Mesenchymal stem cell (in vitro differentiated cells and primary cell): ENCODE data around the gene FCRL1.

Experiments used
- DNase-seq: peaks from one replicate; pipeline ENCODE4 v3.0.0-alpha.2; 2013
- H2AFZ ChIP-seq: one replicate; pipeline ENCODE4 v1.6.1; 2013; ENCODE audit warnings: low read depth, mild to moderate bottlenecking, control low read depth, inconsistent platforms, low read length, moderate library complexity
- H2AK5ac ChIP-seq: 2 replicates; pipeline ENCODE4 v1.6.1; 2013; ENCODE audit warnings: low read length, moderate library complexity, mild to moderate bottlenecking, inconsistent platforms; ENCODE audit not compliant: severe bottlenecking
- H2BK120ac ChIP-seq: one replicate; pipeline ENCODE4 v1.6.1; 2013; ENCODE audit warnings: low read depth, mild to moderate bottlenecking, inconsistent platforms, low read length, moderate library complexity
- H2BK12ac ChIP-seq, 2 experiments: one replicate each; pipeline ENCODE4 v1.6.1; 2013; ENCODE audit warnings: inconsistent platforms in 2 of 2, low read length in 2 of 2, mild to moderate bottlenecking in 2 of 2, moderate library complexity in 2 of 2, control low read depth in 1 of 2
- H2BK15ac ChIP-seq: one replicate; pipeline ENCODE4 v1.6.1; 2013; ENCODE audit warnings: mild to moderate bottlenecking, low read depth, inconsistent platforms; ENCODE audit not compliant: poor library complexity, severe bottlenecking
- H2BK5ac ChIP-seq: 2 replicates; pipeline ENCODE4 v1.6.1; 2013; ENCODE audit warnings: low read depth, mild to moderate bottlenecking, low read length, control low read depth, inconsistent platforms; ENCODE audit not compliant: poor library complexity, severe bottlenecking
- H3K14ac ChIP-seq, 2 experiments: one replicate each; pipeline ENCODE4 v1.6.1; 2013; ENCODE audit warnings: inconsistent platforms in 2 of 2, low read length in 2 of 2, control low read depth in 1 of 2, mild to moderate bottlenecking in 1 of 2, moderate library complexity in 1 of 2
- H3K18ac ChIP-seq, 2 experiments: one replicate each; pipeline ENCODE4 v1.6.1; 2013; ENCODE audit warnings: inconsistent platforms in 2 of 2, low read length in 2 of 2, control low read depth in 1 of 2, low read depth in 1 of 2, mild to moderate bottlenecking in 1 of 2
- H3K23ac ChIP-seq, 2 experiments: one replicate each; pipeline ENCODE4 v1.6.1; 2013; ENCODE audit warnings: inconsistent platforms in 2 of 2, low read length in 2 of 2, mild to moderate bottlenecking in 2 of 2, moderate library complexity in 2 of 2, control low read depth in 1 of 2
- H3K27ac ChIP-seq: 2 replicates; pipeline ENCODE4 v1.5.1; 2013; ENCODE audit warnings: mild to moderate bottlenecking, moderate library complexity, low read length, control low read depth, inconsistent platforms; ENCODE audit not compliant: poor library complexity, severe bottlenecking
- H3K27me3 ChIP-seq, 2 experiments: 2 replicates each; pipeline versions ENCODE4 v1.6.1 to v1.7.0; 2013; ENCODE audit warnings: low read length in 2 of 2, mild to moderate bottlenecking in 2 of 2, moderate library complexity in 2 of 2, control low read depth in 1 of 2, inconsistent platforms in 1 of 2; ENCODE audit not compliant: control insufficient read depth in 1 of 2, insufficient read depth in 1 of 2
- H3K36me3 ChIP-seq, 2 experiments: 2 replicates each; pipeline versions ENCODE4 v1.6.1 to v1.7.0; 2013; ENCODE audit warnings: low read length in 2 of 2, control low read depth in 1 of 2, inconsistent platforms in 1 of 2, low read depth in 1 of 2, mild to moderate bottlenecking in 1 of 2; ENCODE audit not compliant: insufficient read depth in 2 of 2, control insufficient read depth in 1 of 2
- H3K4ac ChIP-seq, 2 experiments: one replicate each; pipeline ENCODE4 v1.6.1; 2013; ENCODE audit warnings: inconsistent platforms in 2 of 2, low read length in 2 of 2, mild to moderate bottlenecking in 2 of 2, moderate library complexity in 2 of 2, control low read depth in 1 of 2, low read depth in 1 of 2
- H3K4me1 ChIP-seq: 2 replicates; pipeline ENCODE4 v1.6.1; 2013; ENCODE audit warnings: low read depth, low read length, control low read depth; ENCODE audit not compliant: control insufficient read depth, insufficient read depth
- H3K4me2 ChIP-seq: 2 replicates; pipeline ENCODE4 v1.6.1; 2013; ENCODE audit warnings: low read length, mild to moderate bottlenecking, inconsistent platforms; ENCODE audit not compliant: poor library complexity, severe bottlenecking
- H3K4me3 ChIP-seq, 2 experiments: 2 replicates each; pipeline versions ENCODE4 v1.5.1 to v1.7.0; 2013; ENCODE audit warnings: low read length in 2 of 2, mild to moderate bottlenecking in 2 of 2, control low read depth in 1 of 2, low read depth in 1 of 2; ENCODE audit not compliant: insufficient read depth in 1 of 2
- H3K79me1 ChIP-seq: replicated peaks from 2 replicates; pipeline ENCODE4 v1.6.1; 2013; ENCODE audit warnings: mild to moderate bottlenecking, control low read depth, low read length, inconsistent platforms; ENCODE audit not compliant: poor library complexity, severe bottlenecking
- H3K9ac ChIP-seq: 2 replicates; pipeline ENCODE4 v1.7.0; 2013; ENCODE audit warnings: mild to moderate bottlenecking, low read length, moderate library complexity
- H3K9me3 ChIP-seq: 2 replicates; pipeline ENCODE4 v1.7.0; 2013; ENCODE audit warnings: mild to moderate bottlenecking, low read length; ENCODE audit not compliant: control insufficient read depth
- H4K8ac ChIP-seq: one replicate; pipeline ENCODE4 v1.6.1; 2013; ENCODE audit warnings: inconsistent platforms, mild to moderate bottlenecking, low read length, moderate library complexity
- H4K91ac ChIP-seq: one replicate; pipeline ENCODE4 v1.6.1; 2013; ENCODE audit warnings: mild to moderate bottlenecking, low read length, inconsistent platforms
- WGBS: methylation state at CpG from one replicate; pipeline ENCODE4 v1.1.7; 2013; ENCODE audit warnings: mixed read lengths; 5-methylcytosine and 5-hydroxymethylcytosine counted together

Gene FCRL1

GRCh38 chr1:157820299-157820698 is 379 bp upstream of the FCRL1 start:
- H3K18ac ChIP-seq: no peak overlapping the region
- H2BK15ac ChIP-seq: no peak overlapping the region
- no peak overlapping the region for H3K27ac ChIP-seq
- no peak overlapping the region for H3K4me3 ChIP-seq
- H3K79me1 ChIP-seq: no peaks in the 10 kb centered on the region
- no peak for DNase-seq
- no peak overlapping the region for H3K9ac ChIP-seq
- H3K9me3 ChIP-seq: no peaks in the 10 kb centered on the region
- no peak overlapping the region for H2BK12ac ChIP-seq
- H3K14ac ChIP-seq: no peak overlapping the region
- H2AK5ac ChIP-seq: no peak overlapping the region
- no peak overlapping the region for H2BK5ac ChIP-seq
- WGBS: 64% methylated on average over 1 of the region's 2 CpGs
- H3K23ac ChIP-seq: no peak overlapping the region
- no peaks in the 10 kb centered on the region for H3K4me1 ChIP-seq
- no peak overlapping the region for H2AFZ ChIP-seq
- H3K36me3 ChIP-seq: no peaks in the 10 kb centered on the region
- no peak overlapping the region for H3K4ac ChIP-seq
- H2BK120ac ChIP-seq: no peak overlapping the region
- no peaks in the 10 kb centered on the region for H3K27me3 ChIP-seq
- H4K91ac ChIP-seq: no peak overlapping the region
- no peak overlapping the region for H4K8ac ChIP-seq
- H3K4me2 ChIP-seq: no peak overlapping the region

DNA sequence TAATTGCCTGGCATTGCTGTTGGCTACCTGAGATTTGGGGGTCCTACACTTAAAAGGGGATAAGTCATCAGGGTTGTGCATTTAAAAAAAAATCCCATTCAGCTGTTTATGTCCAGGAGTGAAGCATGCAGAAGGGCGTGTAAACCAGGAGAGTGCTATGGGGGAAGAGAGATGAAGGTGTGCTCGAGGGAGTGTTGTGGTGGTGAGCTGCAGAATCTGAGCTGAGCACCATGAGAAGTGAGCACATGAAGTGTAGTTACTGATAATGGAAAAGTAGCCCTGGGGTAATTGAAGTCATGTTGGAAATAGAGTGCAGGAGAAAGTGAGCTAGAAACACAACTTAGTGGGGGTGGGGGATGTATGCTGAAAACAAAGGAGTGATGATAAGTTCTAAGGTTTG is 705 bp downstream of the FCRL1 start:
- 49% methylated on average over 2 of the region's 2 CpGs for WGBS
- H2AK5ac ChIP-seq: no peak overlapping the region
- H2BK120ac ChIP-seq: no peak overlapping the region
- H3K27me3 ChIP-seq: no peaks in the 10 kb centered on the region
- H3K18ac ChIP-seq: no peak overlapping the region
- H2BK5ac ChIP-seq: no peak overlapping the region
- H3K9me3 ChIP-seq: peaks cover 6% of the 10 kb centered on the region
- H3K4me3 ChIP-seq: no peak overlapping the region
- no peak overlapping the region for H3K23ac ChIP-seq
- no peak overlapping the region for H3K9ac ChIP-seq
- no peak overlapping the region for H3K27ac ChIP-seq
- no peaks in the 10 kb centered on the region for H3K4me1 ChIP-seq
- no peak overlapping the region for H2BK15ac ChIP-seq
- H3K14ac ChIP-seq: no peak overlapping the region
- H3K36me3 ChIP-seq: no peaks in the 10 kb centered on the region
- no peak overlapping the region for H2BK12ac ChIP-seq
- no peak overlapping the region for H3K4me2 ChIP-seq
- no peak overlapping the region for H4K8ac ChIP-seq
- H2AFZ ChIP-seq: peak overlapping the region; percentile 23
- DNase-seq: no peak
- no peak overlapping the region for H4K91ac ChIP-seq
- H3K4ac ChIP-seq: no peak overlapping the region
- no peaks in the 10 kb centered on the region for H3K79me1 ChIP-seq

- no peak overlapping the region for H2AK5ac ChIP-seq
- H3K27me3 ChIP-seq: no peaks in the 10 kb centered on the region
- DNase-seq: no peak
- H2BK5ac ChIP-seq: peak overlapping the region; percentile 44
- H2AFZ ChIP-seq: no peak overlapping the region
- H3K18ac ChIP-seq: no peak overlapping the region
- H3K79me1 ChIP-seq: no peaks in the 10 kb centered on the region
- H3K4me3 ChIP-seq: no peak overlapping the region
- H4K91ac ChIP-seq: no peak overlapping the region
- no peak overlapping the region for H3K4me2 ChIP-seq
- no peak overlapping the region for H2BK12ac ChIP-seq
- no peak overlapping the region for H3K23ac ChIP-seq
- no peaks in the 10 kb centered on the region for H3K4me1 ChIP-seq
- no peak overlapping the region for H2BK15ac ChIP-seq
- no peak overlapping the region for H3K9ac ChIP-seq
- no peak overlapping the region for H3K14ac ChIP-seq
- WGBS: 75% methylated on average over 1 of the region's 1 CpG
- no peak overlapping the region for H4K8ac ChIP-seq
- no peak overlapping the region for H3K27ac ChIP-seq
- no peak overlapping the region for H3K4ac ChIP-seq
- no peaks in the 10 kb centered on the region for H3K36me3 ChIP-seq
- no peak overlapping the region for H2BK120ac ChIP-seq
- peaks cover 36% of the 10 kb centered on the region for H3K9me3 ChIP-seq
Observed at GRCh38 chr1:157813269-157813668, 6.7 kb downstream of the FCRL1 start.

- Histone ChIP-seq H2BK12ac (no peak overlapping the region), H3K4me3 (no peak overlapping the region), H3K9ac (no peak overlapping the region), H3K23ac (no peak overlapping the region), H3K27me3 (peaks cover 0 to 6% of the 10 kb centered on the region in 2 experiments), H3K4me2 (no peak overlapping the region), H2BK15ac (no peak overlapping the region), H3K4ac (no peak overlapping the region), H2AK5ac (no peak overlapping the region), H3K14ac (no peak overlapping the region), H2BK5ac (no peak overlapping the region), H3K18ac (no peak overlapping the region), H3K36me3 (no peaks in the 10 kb centered on the region), H3K79me1 (no peaks in the 10 kb centered on the region), H3K9me3 (peaks cover 8% of the 10 kb centered on the region), H3K4me1 (no peaks in the 10 kb centered on the region), H2BK120ac (no peak overlapping the region), H4K8ac (no peak overlapping the region), H4K91ac (no peak overlapping the region), H3K27ac (no peak overlapping the region), H2AFZ (no peak overlapping the region)
- DNase-seq: no peak
- 58% methylated on average over 6 of the region's 6 CpGs for WGBS
Observed at GRCh38 chr1:157806431-157807149, 13.3 kb downstream of the FCRL1 start.
